GM21619 (cell line): ENCODE measurements around the gene CPA1.

ENCODE experiments used
- ATAC-seq: cut with Tn5 transposase; IDR thresholded peaks from one replicate; pipeline ENCODE4 v1.9.1; 2021; ENCODE audit not compliant: unreplicated experiment

The CPA1 gene

DNA sequence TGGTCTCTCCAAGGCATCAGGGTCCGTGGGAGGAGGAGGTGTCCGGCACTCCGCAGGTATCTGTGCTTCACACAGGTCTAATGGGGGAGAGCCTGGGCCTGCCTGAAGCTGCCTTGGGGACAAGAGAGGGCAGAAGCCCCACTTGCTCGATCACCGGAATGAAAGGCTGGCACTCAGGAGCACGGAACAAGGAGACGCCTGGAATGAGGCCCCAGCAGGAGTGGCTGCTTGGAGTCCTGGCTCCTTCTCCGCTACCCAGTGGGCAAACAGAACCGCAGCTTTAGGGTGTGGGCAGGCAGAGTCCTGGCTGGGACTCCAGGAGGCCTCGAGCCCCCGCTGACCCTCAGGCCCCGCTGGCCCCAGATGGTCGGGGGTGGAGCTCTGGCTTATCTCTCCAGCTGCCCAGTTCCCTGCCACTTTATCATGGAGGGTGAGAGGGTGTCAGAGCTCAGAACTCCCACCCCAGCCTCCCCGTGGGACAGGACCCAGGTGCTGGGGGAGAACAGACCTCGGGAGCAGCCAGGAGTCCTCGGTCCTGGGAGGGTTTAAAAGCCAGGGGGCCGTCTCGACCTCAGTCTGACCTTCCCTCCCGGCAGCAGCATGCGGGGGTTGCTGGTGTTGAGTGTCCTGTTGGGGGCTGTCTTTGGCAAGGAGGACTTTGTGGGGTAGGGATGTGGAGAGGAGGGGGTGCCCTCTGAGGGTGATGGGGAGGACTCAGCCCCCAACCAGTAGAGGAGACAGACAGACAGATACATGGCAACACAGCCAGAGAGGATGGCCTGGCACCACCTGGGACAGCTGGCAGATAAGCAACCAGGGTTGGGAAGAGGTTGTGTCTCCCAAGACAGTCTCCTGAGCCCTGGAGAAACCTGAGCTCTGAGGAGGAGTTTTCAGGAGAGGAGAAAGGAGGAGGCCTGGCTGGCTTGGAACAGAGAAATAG lies at the start of gene CPA1:
Gene CPA1, plus strand, starts transcription at position 574 of the 940 bp plus-strand sequence. Its CDS starts 27 bp downstream, at position 601.
- ATAC-seq: no peak

DNA sequence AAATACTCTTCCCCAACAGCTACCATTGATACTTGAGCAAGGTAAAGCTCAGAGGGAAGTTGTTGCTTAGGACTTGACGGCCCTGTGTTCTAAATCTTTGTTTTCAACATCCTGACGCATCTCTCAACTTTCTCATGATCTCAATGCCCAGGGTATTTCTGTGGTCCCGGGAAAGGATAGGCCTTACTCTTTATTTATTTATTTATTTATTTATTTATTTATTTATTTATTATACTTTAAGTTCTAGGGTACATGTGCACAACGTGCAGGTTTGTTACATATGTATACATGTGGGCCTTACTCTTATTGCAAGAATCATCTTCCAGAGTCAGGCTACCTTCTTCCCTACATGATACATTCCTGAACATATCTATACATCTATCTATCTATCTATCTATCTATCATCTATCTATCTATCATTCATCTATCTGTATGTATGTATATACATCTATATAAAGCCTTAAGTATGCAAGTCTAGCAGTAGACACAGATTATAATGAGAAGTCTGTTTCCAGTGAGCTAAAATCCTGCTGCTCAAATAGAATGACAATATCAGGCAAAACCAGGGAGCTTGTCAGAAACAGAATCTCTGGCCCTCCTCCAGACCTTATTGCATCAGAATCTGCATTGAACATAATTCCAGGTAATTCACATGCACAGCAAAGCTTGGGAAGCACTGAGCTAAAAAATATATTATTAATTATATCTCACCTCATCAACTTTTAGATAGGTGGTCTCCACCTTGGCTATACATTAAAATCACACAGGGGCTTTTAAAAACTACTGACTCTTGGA lies 47.8 kb upstream of the CPA1 start:
- ATAC-seq: no peak

DNA sequence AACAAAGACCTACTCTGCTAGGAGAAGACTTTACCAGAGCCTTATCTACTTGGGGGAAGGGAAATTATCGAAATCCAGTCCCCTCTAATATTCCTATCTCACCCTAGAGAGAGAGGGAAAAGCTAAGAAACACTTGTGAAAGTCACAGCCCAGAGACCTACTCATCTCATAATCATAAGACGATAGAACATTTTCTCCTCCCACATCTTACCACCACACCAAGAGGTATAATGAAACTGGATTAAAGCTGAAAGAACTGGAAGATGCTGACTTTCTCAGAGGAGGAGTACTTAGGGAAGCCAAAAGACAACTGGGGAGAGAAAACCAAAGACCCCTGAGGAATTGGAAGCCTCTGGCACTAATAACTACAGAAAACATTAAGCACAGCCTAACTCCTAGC lies 46.5 kb upstream of the CPA1 start:
- ATAC-seq: no peak

GRCh38 chr7:130334274-130334673 lies 46.0 kb upstream of the CPA1 start:
- ATAC-seq: no peak

- no peak for ATAC-seq
These were observed 42.8 kb upstream of the CPA1 start for GRCh38 chr7:130337410-130337971.

GRCh38 chr7:130338233-130338632 lies 42.1 kb upstream of the CPA1 start:
- ATAC-seq: no peak

DNA sequence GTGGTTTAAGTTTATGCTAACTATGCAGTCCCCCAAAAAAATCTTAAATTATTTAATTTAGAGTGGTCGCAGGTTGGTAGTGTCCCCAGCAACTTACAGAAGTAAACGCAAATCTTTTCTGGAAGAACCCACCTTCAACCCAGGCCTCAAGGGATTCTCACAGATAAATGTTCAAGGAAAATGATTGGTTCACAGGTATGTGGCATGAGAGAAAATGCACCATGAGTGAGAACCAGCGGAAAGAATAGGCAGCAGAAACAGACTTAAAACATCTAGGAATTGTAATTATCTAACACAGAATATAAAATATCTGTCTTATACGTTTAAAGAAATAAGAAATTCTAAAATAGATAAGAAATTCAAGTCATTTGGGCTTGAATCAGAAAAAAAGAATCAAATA lies 38.4 kb upstream of the CPA1 start:
- ATAC-seq: no peak

DNA sequence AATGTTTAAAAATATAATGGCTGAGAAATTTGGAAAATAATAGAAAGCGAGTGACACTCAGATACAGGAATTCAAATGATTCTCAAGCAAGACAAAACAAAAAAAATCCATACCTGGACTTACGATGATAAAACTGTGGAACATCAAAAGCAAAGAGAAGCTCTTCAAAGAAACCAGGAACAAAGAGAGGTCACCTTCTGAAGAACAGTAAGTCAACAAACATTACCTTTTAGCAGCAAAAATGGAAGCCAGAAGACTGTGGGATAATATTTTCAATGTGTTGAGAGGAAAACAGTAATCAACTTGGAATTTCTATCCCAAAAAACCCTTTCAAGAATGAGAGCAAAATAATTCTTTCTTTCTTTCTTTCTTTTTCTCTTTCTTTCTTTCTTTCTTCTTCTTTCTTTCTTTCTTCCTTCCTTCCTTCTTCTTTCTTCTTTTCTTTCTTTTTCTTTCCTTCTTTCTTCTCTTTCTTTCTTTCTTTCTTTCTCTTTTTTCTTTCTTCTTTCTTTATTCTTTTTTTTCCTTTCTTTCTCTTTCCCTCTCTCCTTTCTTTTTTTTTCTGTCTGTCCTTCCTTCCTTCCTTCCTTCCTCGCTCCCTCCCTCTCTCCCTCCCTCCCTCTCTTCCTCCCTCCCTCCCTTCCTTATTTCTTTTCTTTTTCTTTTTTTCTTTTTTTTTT lies 37.5 kb upstream of the CPA1 start:
- ATAC-seq: no peak

GRCh38 chr7:130344271-130344866 lies 35.9 kb upstream of the CPA1 start, which contains the start of gene CPA5:
Gene CPA5 (plus strand): TSS chr7:130344816. CDS start chr7:130346486, 1,670 bp downstream.
- no peak for ATAC-seq

DNA sequence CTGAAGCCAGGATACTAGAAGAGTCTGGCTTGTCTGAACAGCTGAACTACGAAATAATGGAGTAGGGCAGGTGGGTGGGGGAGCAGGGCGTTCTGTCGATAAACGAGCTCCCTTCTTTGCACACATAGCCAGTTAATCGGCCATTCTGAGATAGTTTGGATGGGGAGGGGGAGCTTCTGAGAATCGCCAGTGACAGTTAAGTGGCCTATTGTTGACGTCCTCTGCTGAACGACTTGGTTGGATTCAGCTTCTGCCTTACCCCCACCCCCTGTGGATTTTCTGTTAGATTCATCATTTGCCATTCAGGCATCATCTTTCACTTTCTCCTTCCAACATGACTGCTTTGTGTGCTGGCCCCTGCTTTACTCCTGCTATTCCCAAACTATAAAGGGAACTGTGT lies 35.2 kb upstream of the CPA1 start:
- ATAC-seq: no peak

GRCh38 chr7:130345725-130346124 lies 34.6 kb upstream of the CPA1 start:
- no peak for ATAC-seq

DNA sequence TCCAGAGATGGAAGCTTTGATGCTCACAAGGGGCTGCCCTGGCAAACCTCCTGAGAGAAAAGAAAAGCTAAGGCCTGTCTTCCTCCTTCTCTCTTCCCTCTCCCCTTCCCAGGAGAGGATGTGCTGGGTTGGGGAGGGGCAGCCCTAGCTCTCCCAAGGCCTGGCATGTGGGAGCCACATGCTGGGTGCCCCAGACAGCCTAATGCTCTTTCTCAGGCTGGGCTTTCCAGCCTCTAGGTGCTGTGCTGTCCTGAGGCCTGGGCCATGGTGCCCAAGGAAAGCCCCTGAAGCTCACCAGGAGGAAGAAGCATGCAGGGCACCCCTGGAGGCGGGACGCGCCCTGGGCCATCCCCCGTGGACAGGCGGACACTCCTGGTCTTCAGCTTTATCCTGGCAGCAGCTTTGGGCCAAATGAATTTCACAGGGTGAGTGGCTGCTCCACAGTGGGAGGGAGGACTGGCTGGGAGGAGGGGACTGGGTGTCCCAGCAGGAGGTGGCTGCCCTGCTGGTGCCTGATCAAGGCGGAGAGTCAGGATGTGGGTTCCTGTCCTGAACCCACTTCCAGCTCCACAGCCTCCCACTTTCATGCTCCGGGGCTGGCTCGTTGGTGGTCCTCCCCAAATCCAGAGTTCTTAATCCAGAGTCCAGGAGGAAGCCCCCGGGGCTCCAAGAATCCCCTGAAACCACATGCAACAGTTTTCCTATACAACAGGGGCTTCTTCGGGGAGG lies 34.0 kb upstream of the CPA1 start:
- ATAC-seq: no peak

GRCh38 chr7:130346941-130347340 lies 33.4 kb upstream of the CPA1 start:
- no peak for ATAC-seq

DNA sequence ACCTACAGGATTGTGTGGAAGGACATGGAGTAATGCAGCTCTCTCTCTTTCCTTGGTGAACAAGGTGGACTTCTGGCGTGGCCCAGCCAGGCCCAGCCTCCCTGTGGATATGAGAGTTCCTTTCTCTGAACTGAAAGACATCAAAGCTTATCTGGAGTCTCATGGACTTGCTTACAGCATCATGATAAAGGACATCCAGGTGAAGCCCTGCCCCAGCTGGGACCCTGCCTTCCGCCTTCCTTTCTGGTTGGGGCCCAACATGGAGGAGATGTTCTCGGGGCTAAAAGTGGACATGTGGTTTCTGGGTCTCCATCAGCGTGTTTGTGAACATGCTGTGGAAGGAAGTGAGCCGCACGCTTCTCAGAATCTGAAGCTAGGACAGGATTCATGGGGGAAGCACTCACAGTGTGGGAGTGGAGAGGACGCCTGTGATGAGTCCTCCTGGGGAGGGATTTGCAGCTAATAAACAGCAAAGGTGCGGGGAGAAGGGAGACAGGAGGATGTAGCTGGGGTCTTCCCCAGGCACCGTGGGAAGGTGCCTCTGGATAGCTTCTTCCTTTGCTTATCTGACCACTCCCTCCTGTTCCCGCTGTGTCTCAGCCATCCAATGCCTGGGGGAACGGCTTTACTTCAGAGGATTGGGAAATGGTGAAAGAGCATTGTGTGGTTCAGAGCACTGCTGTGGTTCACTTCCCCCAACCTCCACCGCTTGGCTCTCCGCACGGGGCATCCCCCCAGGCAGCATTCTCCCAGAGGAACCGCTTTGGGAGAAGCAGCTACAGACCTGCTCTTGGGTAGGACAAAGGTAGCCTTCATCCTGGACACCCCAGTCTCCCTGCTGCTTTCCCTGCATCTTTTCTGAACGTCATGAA lies 30.1 kb upstream of the CPA1 start:
- ATAC-seq: no peak

DNA sequence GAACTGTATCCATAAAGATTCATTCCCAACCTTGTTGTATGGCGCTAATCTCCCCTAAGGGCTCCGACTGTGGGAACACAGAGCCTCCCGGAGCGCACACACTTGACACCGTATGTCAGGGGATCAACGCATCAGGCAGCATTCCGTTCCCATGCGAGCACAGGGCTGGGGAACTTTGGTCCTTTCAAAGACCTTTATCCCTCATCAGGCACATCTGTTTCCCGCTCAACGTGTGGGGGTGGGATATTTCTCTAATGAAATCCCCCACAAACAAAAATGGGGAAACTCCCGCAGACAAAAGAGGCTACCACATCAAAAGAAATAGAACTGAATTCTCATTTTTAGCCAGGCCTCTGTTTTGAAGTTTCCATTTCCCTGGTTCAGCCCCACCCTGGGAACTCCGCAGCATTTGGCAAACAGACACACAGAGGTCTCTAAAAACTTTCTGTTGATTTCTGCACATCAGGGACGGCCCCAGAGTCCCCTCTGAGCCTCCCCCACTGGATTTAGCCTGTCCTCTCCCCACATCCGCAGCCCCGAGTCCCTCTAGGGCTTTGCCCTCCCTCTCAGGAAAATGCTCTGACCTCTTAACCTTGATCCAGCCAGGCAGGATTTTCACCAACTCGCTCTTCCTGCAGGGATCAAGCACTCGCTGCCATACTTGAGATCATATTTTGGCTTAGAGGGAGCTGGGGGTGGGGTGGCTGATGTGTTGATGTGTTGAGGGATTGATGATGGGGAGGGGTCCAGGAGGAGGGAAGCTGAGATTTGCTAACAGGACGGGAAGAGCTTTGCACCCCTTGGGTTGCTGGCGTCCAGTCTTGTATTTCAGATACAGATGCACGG lies 29.1 kb upstream of the CPA1 start:
- ATAC-seq: no peak

DNA sequence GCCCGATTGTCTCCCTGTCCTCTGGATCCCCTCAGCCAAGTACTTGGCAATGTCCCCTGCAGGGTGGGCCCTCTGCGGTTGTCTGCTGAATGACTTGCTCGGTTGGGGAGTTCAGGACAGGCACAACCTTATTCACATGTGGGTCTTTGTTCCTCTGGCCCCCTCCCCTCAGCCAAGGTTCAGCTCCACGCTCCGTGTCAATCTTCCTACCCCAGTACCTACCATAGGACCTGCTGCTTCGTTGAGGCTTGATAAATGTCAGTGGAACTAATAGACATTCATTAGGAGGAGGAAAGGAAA lies 28.6 kb upstream of the CPA1 start:
- ATAC-seq: no peak

DNA sequence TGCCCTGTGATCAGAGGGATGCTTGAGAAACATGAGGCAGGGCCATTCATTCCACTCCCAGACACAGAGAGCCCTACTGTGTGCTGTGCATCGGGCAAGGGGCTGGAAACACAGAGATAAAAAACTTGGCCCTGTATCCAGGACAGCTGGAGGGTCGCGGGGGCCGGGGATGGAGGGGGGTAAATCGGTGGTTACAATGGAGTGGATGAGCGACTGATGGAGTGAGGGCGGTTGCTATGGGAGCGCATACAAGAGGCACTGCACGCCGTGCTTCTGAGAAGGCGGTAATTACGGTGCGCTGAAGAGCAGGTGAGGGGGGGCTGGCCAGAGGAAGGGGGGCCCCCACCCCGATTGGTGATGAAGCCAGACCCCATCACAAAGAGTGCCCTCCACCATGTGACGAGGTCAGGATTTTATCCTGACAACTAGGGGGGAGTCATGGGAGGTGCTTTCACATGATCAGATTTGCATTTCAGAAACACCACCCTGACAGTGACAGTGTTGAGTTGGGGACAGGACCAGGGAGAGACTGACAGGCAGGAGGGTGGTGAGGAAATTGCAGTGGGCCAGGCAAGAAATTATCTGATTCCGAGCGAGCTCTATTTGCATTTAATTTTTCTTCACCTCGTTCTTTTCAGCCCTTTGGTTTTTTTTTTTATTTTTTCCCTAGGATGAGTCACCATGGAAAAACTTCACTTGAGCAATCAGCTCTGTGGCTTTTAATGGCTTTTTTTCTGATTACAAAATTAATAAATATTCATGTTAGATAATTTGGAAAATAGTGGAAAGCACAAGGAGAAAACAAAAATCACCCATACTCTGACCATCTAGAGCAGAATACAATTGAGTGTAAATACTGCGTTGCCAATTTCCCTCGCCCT lies 27.9 kb upstream of the CPA1 start:
- no peak for ATAC-seq
